Left lung (tissue), 10 donors: ENCODE data around the gene TMEM52. TPM values are rescaled to one million over a fixed set of nuclear protein-coding genes. Genes with fewer than 3 reads are reported as not detected.

Experiments
- ATAC-seq: fragments of 200-7000 bp; cut with Tn5 transposase; one replicate; pipeline ENCODE4 v1.9.1; 2020; ENCODE audit warnings: moderate library complexity
- DNase-seq, 4 donors: peaks; one replicate each; pipeline ENCODE4 v3.0.0-alpha.2; 2013 to 2020
- H3K27ac ChIP-seq, 2 donors: fragments of 200-600 bp; sonication (generic) in 1 of 2; one replicate each; pipeline versions ENCODE4 v1.5.0 to v1.8.0; 2020 to 2021
- H3K27me3 ChIP-seq, 2 donors: fragments of 200-600 bp; sonication (generic) in 1 of 2; one replicate each; pipeline versions ENCODE4 v1.5.0 to v1.8.0; 2020 to 2021
- H3K36me3 ChIP-seq, 2 donors: fragments of 200-600 bp; sonication (generic) in 1 of 2; one replicate each; pipeline versions ENCODE4 v1.5.0 to v1.8.0; 2020 to 2021
- H3K4me1 ChIP-seq, 2 donors: fragments of 200-600 bp; one replicate each; pipeline ENCODE4 v1.8.0; 2021
- H3K4me3 ChIP-seq, 2 donors: fragments of 200-600 bp; sonication (generic) in 1 of 2; one replicate each; pipeline versions ENCODE4 v1.5.0 to v1.8.0; 2020 to 2021; ENCODE audit warnings: mild to moderate bottlenecking in 1 of 2
- H3K9me3 ChIP-seq, 2 donors: fragments of 200-600 bp; sonication (generic) in 1 of 2; one replicate each; pipeline versions ENCODE4 v1.5.0 to v1.8.0; 2020 to 2021
- intact Hi-C, 2 donors: fragments of 100-400 bp; cut with DNase I; formaldehyde crosslinking; loops; one replicate each; pipeline versions ENCODE4 v1.11.2 to v1.14.2; 2022
- polyA plus RNA-seq, 6 donors: library from polyadenylated mRNA; unstranded; fragments of 120-200 nt; gene quantifications; one replicate each; pipeline ENCODE4 v1.2.1, GENCODE V29; 2013; ENCODE audit not compliant: insufficient read length in 6 of 6
- total RNA-seq, 2 donors: library from RNA; stranded (reverse); fragmentation: NEBNext Ultra II Directional; extraction: Animal tissue kit (Norgen Biotek cat#: 25700); gene quantifications; one replicate each; pipeline ENCODE4 v1.2.1, GENCODE V29; 2021
- TF ChIP-seq, protein P1 (sequence below), 2 donors: fragments of 200-600 bp; sonication (generic) in 1 of 2; IDR thresholded peaks; one replicate each; pipeline versions ENCODE4 v1.5.0 to v1.8.0; 2021; ENCODE audit warnings: antibody characterized with exemption in 2 of 2
- donor health status: DM: no; HTN: yes; CAD: no.
- donor health status: DM: no; HTN: no; CAD: no.

Gene TMEM52
- total and polyA plus RNA-seq, 8 donors: 1.2 to 4.1 (median 2.2) TPM

DNA sequence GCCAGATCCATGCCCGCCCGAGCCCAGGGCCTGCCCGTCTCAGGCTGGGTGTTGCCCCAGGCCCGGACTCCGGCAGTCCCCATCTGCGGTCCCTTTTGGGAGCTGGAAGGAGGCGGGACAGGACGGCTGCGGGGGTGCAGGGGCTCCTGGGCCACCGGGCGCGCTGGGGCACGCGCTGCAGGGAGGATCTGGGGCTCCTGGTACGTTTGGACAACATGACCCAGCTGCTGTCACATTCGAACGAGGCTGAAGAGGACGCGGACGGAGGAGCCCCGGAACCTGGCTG, 10.6 kb downstream of the TMEM52 start:
- no peaks in the 10 kb centered on the region for H3K9me3 ChIP-seq
- TF ChIP-seq, protein P1, sequence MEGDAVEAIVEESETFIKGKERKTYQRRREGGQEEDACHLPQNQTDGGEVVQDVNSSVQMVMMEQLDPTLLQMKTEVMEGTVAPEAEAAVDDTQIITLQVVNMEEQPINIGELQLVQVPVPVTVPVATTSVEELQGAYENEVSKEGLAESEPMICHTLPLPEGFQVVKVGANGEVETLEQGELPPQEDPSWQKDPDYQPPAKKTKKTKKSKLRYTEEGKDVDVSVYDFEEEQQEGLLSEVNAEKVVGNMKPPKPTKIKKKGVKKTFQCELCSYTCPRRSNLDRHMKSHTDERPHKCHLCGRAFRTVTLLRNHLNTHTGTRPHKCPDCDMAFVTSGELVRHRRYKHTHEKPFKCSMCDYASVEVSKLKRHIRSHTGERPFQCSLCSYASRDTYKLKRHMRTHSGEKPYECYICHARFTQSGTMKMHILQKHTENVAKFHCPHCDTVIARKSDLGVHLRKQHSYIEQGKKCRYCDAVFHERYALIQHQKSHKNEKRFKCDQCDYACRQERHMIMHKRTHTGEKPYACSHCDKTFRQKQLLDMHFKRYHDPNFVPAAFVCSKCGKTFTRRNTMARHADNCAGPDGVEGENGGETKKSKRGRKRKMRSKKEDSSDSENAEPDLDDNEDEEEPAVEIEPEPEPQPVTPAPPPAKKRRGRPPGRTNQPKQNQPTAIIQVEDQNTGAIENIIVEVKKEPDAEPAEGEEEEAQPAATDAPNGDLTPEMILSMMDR (IDR thresholded peaks at IDR 0.05): no peak
- no peaks in the 10 kb centered on the region for H3K36me3 ChIP-seq
- no peaks in the 10 kb centered on the region for H3K27me3 ChIP-seq
- no peak for DNase-seq
- ATAC-seq: peak; percentile 4
- peak overlapping the region; percentile 65 for H3K4me3 ChIP-seq
- H3K4me1 ChIP-seq: peaks cover 5 to 25% of the 10 kb centered on the region in 2 donors
- peak overlapping the region; percentile 86 to 87 for H3K27ac ChIP-seq
- intact Hi-C loops: loop anchor here in 1 of 2 donors (10.0 kb wide), 1 partner anchor 144 kb away; no protein-coding TSS in a partner anchor

DNA sequence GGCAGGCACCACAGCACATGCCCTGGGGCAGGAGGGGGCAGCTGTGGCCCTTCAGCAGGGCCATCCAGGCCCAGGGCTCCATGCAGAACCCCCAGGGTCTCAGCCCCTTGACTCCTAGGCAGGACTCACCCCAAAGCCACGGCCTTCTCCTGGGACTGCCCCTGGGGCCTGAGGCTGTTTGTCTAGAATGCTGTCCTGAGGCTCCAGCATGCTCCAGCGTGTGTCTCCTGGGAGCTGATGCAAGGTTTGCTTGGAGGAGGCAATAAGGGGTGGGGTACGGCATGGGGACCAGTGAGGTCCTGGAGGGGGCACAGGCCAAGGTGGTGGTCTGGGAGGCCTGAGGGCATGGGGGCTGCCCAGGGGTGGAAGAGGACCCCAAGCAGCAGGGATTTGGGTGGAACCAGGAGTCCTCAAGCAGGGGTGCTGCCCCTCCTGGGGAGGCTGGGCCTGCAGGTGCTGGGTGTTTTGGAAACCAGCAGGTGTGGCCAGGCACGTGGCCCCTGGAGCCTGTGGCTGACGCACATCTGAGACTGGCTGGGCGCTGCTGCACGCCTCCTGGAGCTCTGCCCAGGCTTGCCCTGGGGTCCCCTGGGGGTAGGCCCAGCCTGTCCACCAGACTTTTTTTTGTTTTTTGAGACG, 11.9 kb downstream of the TMEM52 start:
- TF ChIP-seq, protein P1 (IDR thresholded peaks at IDR 0.05): no peak
- Histone ChIP-seq H3K27me3 (no peaks in the 10 kb centered on the region), H3K4me3 (no peak overlapping the region), H3K36me3 (no peaks in the 10 kb centered on the region), H3K9me3 (no peaks in the 10 kb centered on the region), H3K4me1 (peaks cover 5 to 25% of the 10 kb centered on the region in 2 donors), H3K27ac (no peak overlapping the region)
- DNase-seq (no peak), ATAC-seq (no peak)
- intact Hi-C loops: loop anchor here in 1 of 2 donors (10.0 kb wide), 1 partner anchor 142 kb away; no protein-coding TSS in a partner anchor

DNA sequence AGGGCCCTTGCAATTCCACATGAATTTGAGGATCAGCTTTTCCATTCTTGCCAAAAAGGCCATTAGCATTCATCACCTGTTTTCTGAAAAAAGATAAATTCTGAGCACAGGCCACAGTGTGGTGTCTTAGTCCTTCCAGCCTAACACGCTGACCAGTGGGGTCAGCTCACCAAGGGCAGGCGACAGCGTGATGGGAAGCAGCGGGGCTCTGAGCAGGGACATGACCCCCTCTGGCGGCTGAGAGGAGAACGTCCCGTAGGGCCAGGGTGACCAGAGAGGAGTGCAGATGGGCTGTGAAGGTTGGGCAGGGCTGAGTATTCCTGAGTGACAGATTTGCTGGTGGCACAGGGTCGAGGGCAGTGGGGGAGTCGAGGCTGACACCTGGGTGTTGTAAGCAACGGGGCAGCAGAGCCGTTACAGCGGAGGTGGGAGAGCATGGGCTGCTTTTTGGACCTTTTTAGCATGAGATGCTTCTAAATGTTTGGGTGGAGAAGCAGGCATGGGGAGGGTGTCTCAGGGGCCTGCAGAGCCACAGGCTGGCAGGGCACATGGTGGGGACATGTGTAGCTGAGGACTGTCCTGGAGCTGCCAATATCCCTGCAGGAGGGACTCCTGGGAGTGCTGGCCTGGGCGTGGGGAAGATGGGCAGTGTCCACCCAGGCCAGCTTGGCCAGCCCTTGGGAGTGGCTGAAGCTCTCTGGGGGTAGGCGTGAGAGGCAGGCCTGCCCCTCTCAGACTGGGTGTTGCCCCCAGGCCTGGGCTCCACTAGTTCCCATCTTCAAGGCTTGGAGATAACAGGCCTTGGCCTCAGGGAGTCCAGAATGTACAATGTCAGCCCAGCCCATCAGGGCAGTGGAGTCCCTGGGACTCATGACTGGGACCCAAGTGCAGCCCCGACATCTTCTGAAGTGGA, 12.6 kb downstream of the TMEM52 start:
- peaks cover 5 to 25% of the 10 kb centered on the region in 2 donors for H3K4me1 ChIP-seq
- intact Hi-C loops: loop anchor here in 1 of 2 donors (10.0 kb wide), 1 partner anchor 142 kb away; no protein-coding TSS in a partner anchor
- H3K27me3 ChIP-seq: no peaks in the 10 kb centered on the region
- ATAC-seq: peak; percentile 69
- H3K4me3 ChIP-seq: no peak overlapping the region
- no peaks in the 10 kb centered on the region for H3K36me3 ChIP-seq
- no peaks in the 10 kb centered on the region for H3K9me3 ChIP-seq
- peak; percentile 74 to 95 (median 88) for DNase-seq
- no peak overlapping the region for H3K27ac ChIP-seq
- TF ChIP-seq, protein P1 (IDR thresholded peaks at IDR 0.05): peak; percentile 75 to 93

DNA sequence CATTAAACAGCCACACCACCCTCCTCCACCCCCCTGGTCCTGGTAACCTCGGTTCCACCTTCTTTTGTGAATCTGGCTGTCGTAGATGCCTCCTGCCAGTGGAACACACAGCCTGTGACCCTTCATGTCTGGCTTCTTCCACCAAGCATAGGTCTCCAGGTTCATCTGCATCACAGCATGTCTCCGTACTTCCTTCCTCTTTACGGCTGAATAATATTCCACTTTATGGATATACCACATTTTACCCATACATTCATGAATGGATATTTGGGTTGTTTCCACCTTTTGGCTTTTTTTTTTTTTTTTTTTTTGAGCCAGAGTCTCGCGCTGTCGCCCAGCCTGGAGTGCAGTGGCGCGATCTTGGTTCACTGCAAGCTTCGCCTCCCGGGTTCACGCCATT, 15.9 kb downstream of the TMEM52 start:
- ATAC-seq (no peak), DNase-seq (no peak)
- H3K4me3 ChIP-seq: no peak overlapping the region
- H3K27ac ChIP-seq: no peak overlapping the region
- H3K36me3 ChIP-seq: no peaks in the 10 kb centered on the region
- H3K27me3 ChIP-seq: peaks cover 0 to 13% of the 10 kb centered on the region in 2 donors
- intact Hi-C loops: loop anchor here in 1 of 2 donors (10.0 kb wide), 1 partner anchor 138 kb away; no protein-coding TSS in a partner anchor
- H3K9me3 ChIP-seq: no peaks in the 10 kb centered on the region
- TF ChIP-seq, protein P1 (IDR thresholded peaks at IDR 0.05): no peak
- H3K4me1 ChIP-seq: peaks cover 4 to 16% of the 10 kb centered on the region in 2 donors
